HG03354 (cell line): ENCODE results near the gene SDK2.

Source experiments
- ATAC-seq: cut with Tn5 transposase; IDR thresholded peaks from one replicate; pipeline ENCODE4 v1.9.1; 2021; ENCODE audit warnings: mild to moderate bottlenecking; ENCODE audit not compliant: unreplicated experiment, poor library complexity, severe bottlenecking

The SDK2 gene

DNA sequence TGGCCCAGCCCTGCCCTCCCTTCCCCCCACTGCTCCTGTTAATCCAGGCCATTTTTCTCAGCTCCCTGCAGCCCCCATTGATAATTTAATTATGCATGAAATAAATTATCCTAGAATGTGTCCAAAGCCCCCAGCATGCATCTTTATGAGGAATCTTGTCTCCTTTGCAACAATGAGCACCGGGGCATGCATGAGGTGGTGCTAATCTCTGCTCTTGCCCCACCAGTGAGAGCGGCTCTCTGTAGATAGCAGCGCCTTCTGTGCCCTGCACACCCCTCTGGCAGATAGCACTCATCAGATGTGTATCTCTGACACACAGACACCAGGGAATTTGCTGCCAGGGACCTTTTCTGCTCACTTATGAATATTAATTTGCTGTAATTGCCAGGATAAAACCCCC, 192.2 kb downstream of the SDK2 start:
- ATAC-seq, result no peak

- no peak for ATAC-seq
Observed at GRCh38 chr17:73447319-73447718, 196.9 kb downstream of the SDK2 start.

- no peak for ATAC-seq
Observed at GRCh38 chr17:73446617-73447016, 197.6 kb downstream of the SDK2 start.

DNA sequence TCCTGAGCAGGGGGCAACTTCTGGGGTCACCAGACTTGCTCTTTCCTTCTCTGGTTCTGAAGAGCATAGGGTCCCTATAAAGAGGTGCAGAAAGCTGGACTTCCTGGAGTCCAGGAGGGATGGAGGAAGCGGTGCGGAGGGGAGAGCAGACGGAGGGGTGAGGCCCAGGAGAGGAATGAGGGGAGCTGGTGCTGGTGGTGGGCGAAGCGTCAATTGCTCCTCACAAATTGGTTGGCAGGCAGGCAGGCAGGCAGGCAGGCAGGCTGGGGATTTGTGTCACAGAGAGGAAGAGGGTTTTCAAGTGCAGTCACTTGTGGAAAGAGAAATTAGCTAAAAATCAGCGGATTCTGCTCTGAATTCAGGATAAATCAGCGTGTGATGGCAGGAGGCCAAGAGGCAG, 198.8 kb downstream of the SDK2 start:
- no peak for ATAC-seq

DNA sequence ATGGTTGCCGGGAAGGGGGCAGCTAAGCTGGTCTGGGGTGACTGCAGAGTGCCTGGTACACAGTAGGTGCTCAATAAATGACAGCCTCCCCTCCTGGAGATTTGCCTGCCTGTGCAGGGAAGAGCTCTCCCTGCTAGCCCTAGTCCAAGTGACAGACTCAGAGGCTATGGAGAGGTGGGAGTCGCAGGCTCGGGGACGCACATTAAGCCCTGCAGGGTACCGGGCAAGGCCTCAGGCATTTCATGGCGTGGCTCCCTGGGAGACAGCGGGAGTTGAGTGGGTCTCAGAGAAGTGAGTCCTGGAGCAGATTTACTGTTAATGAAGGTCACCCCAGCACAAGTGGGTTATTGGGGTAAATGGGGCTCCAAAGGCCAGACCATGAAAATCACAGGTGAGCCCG, 200.2 kb downstream of the SDK2 start:
- no peak for ATAC-seq

GRCh38 chr17:73439597-73439996, 204.6 kb downstream of the SDK2 start:
- no peak for ATAC-seq

- ATAC-seq, result no peak
Observed at GRCh38 chr17:73437826-73438225, 206.4 kb downstream of the SDK2 start.

- no peak for ATAC-seq
Observed at GRCh38 chr17:73436954-73437353, 207.3 kb downstream of the SDK2 start.

DNA sequence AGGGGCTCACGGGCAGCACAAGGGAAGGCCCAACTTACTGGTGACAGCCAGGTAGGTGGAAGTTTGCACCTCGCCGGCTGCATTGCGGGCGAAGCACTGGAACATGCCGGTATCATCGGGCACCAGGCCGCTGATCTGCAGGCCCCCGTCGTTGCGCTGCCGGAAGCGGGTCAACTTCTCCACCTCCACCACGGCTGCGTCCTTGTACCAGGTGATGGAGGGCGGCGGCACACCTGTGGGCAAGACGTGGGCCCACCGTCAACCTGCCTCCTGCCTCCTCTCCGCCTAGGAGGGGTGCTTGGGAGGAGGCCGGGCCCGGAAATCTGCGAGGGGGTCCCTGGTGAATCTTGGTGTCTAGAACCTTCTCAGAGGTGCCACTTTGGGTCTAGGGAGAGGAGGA, 208.8 kb downstream of the SDK2 start:
- ATAC-seq, result no peak

- no peak for ATAC-seq
Observed at GRCh38 chr17:73434154-73434553, 210.1 kb downstream of the SDK2 start.

DNA sequence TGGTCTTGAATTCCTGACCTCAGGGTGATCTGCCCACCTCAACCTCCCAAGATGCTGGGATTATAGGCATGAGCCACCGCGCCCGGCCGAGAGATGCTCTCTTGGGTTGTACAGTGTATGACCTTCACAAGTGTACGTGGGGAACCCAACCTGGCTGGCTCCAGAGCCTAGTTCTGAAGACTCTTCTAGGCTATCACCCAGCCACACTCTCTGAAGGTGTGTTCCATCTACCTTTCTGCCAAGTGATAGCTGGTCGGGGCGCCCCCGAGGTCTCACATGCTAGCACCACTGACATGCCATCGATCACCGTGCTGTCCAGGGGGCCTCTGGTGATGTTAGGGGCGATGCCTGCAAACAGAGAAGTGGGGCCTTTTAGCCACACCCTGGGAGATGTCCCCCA, 210.7 kb downstream of the SDK2 start:
- no peak for ATAC-seq

- ATAC-seq, result no peak
Observed at GRCh38 chr17:73432624-73433190, 211.5 kb downstream of the SDK2 start.

DNA sequence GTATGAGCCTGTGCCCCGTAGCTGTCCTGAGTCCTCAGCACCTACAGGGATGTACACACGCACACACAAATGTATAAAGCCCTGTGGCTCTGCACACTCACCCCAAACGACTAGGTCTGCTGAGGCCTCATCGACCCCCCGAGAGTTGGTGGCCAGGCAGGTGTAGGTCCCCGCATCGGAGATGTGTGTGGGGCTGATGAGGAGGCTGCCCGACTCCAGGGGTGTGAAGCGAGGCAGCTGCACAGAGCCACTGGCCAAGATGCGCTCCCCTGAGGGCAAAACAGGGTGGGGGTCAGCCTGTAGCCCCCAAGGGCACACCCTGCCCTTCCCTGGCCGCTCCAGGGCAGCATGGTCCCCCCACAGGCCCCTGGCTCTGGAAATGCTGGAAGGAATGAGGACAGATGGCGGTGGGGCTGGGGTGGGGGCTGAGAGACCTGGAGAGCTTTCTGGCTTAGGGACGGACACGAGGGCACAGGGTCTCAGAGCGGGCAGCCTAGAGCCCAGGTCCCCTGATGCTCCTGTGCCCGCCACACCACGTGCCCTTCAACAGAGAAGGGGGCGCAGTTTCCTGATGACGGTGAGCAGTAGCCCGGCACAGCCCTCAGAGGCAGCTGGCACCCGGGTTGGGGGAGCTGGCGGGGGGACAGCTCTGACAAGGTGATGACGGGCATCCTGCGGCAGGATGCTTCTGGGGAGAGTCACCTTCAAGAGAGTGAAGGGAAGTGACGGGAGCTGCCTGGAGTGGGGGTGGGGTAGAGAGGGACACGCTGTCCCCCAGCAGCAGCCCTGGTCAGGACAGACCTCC, 212.6 kb downstream of the SDK2 start:
- no peak for ATAC-seq

- ATAC-seq, result no peak
Observed at GRCh38 chr17:73430848-73431247, 213.4 kb downstream of the SDK2 start.

- ATAC-seq, result no peak
Observed at GRCh38 chr17:73430165-73430680, 214.0 kb downstream of the SDK2 start.

DNA sequence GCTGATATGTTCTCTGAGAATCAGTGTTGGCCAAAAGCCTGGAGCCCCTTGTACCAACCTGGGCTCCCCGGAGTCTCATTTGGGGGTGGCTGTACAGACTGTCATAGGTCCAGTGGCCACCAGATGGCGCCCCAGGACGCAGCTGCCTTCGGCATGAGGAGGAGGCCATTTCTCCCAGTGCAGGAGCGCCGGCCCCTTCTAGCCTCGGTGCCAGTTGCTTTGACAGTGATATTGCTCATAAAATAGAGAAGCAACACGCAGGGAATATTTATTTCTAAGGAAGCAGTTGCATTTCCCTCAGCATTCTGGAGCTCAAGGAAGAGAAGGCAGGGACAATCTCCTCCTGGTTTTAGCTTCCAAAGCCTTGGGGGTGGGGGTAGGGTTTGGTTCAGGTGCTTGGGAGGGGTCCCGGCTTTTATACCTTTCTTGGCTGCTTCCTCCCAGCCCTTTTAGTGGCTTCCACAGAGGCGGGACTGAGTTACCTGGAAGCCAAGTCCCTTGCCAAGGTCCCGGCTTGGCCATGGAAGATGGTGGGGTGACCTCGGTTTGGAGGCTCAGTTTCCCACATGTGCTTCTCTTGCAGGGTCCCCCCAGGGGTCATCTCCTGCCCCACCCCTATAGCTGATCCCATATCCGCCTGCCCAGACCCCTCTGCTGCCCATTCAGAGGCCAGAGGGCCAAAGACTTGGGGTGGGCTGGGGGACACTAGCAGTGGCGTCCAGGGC, 214.6 kb downstream of the SDK2 start:
- ATAC-seq, result peak; percentile 86

GRCh38 chr17:73427198-73427597, 217.0 kb downstream of the SDK2 start:
- ATAC-seq, result no peak

DNA sequence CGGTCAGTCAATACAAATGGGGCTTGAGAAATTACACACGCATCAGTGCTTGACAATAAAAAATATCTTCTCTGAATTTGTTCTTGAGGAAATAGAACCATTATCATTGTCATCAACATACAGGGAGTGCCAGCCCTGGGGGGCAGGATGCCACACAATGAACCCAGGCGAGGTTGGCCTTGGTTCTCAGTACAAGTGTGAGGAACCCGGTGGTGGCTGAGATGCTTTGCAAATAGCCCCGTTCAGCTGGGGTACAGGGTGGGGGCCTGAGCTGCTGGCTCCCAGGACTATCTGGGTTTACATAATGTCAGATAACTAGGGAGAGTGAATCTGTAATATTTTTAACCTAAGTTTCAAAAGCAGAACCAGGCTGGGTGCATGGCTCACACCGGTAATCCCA, 219.7 kb downstream of the SDK2 start:
- ATAC-seq, result no peak

DNA sequence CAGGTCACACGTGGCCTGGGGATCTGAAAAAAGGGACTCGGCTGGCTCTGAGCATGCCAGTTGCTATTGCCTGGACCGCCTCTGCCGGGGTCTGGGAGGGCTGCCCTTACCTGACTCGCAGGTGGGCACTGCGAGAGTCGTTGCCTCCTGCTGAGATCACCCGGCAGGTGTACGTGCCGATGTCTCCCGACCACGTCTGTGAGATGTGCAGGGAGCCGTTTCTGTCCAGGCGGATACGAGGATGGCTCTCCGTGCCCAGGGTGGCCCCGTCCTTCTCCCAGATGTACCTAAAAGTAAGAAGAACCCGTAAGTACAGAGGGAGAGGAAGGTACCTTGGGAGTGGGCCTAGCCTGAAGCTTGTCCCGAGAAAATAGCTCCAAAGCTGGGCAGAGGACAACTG, 220.4 kb downstream of the SDK2 start:
- ATAC-seq, result no peak

DNA sequence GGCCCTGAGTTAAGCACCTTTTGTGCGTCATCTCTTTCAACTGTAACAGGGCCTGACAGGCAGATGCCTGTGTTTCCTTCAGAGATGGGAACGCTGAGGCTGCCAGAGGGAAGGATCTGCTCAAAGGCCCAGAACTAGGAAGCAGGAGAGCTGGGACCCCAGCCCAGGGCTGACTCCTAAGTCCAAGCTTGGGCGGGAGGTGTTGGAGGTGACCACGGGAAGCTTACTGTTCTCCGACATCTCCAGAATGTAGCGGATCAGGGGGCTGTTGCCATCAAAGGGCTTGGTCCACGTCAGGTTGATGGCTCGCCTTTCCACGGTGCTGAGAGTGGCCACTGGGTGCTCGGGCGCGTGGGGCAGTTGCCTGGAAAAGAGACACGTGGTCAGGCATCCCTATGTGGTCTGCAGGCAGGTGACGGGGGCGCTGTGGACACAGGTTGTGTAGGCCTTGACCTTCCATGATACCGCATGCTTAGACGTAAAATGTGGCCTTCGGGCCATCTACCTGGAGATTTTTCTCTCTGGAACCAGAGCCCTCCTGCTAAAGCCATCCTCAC, 221.0 kb downstream of the SDK2 start:
- no peak for ATAC-seq
